ENCODE measurements around the gene MYMK.

DNA sequence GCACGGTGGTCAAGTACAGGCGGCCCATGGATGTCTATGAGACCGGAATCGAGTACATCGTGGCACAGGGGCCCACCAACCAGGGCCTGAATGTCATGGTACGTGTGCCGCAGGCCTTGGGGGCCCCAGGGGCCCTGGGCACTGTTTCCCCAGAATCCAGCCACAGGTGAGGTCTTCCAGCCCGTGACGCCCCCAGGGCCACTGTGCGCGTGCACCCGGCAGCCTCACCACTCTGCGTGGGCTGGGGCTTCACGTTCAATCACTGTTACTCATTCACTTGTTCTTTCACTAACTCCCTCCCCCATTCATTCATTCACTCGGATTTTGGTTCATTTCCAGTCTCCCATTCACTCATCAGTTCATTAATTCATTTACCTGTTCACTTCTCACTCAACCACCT lies 22.4 kb upstream of the MYMK start:
- TF ChIP-seq SUZ12 (IDR thresholded peaks at IDR 0.05) (no peak), ARNT (IDR thresholded peaks at IDR 0.05) (no peak), TARDBP (IDR thresholded peaks at IDR 0.05) (no peak), CTBP1 (IDR thresholded peaks at IDR 0.05; ENCODE audit: borderline replicate concordance) (no peak), FOXM1 (IDR thresholded peaks at IDR 0.05; ENCODE audit: borderline replicate concordance) (no peak), SP1 (IDR thresholded peaks at IDR 0.05) (no peak), LEF1 (IDR thresholded peaks at IDR 0.05; ENCODE audit: borderline replicate concordance) (no peak)

Data from HEK293T (cell line).